Esophagus muscularis mucosa (tissue), 4 donors: ENCODE measurements around the gene LRIT1. TPM values are rescaled to one million over a fixed set of nuclear protein-coding genes. Genes with fewer than 3 reads are reported as not detected.

Experiments used
- DNase-seq: peaks from one replicate; pipeline ENCODE4 v3.0.0-alpha.2; 2017; ENCODE audit errors: extremely low spot score
- H3K27ac ChIP-seq, 4 donors: fragments of 200-600 bp; sonication (generic); replicated peaks in 1 of 4; 1 replicate in 3 of 4; 2 replicates in 1 of 4; pipeline ENCODE4 v1.5.1; 2016 to 2019; ENCODE audit warnings: mild to moderate bottlenecking in 1 of 4
- H3K27me3 ChIP-seq, 4 donors: fragments of 200-600 bp; sonication (generic); one replicate each; pipeline versions ENCODE4 v1.5.1 to v1.6.0; 2016 to 2019
- H3K36me3 ChIP-seq, 4 donors: fragments of 200-600 bp; sonication (generic); one replicate each; pipeline ENCODE4 v1.5.1; 2016 to 2019
- H3K4me1 ChIP-seq, 4 donors: fragments of 200-600 bp; sonication (generic); one replicate each; pipeline ENCODE4 v1.5.1; 2016 to 2019
- H3K4me3 ChIP-seq, 4 donors: fragments of 200-600 bp; sonication (generic); 1 replicate in 2 of 4; 2 replicates in 2 of 4; pipeline ENCODE4 v1.5.1; 2016 to 2019; ENCODE audit warnings: mild to moderate bottlenecking in 4 of 4, moderate library complexity in 1 of 4
- H3K9me3 ChIP-seq, 4 donors: fragments of 200-600 bp; sonication (generic); 1 replicate in 3 of 4; 2 replicates in 1 of 4; pipeline ENCODE4 v1.5.1; 2016 to 2019
- EP300 ChIP-seq: sonication (generic); formaldehyde crosslinking; IDR thresholded peaks from one replicate; pipeline ENCODE4 v1.6.1; 2017; ENCODE audit warnings: antibody characterized with exemption
- POLR2A ChIP-seq: fragments of 450-650 bp; IDR thresholded peaks from one replicate; pipeline ENCODE4 v1.6.1; 2017; ENCODE audit warnings: antibody characterized with exemption, moderate library complexity, mild to moderate bottlenecking, low read depth
- POLR2AphosphoS5 ChIP-seq, 2 donors: sonication (generic); formaldehyde crosslinking; IDR thresholded peaks; one replicate each; pipeline ENCODE4 v1.6.1; 2017; ENCODE audit warnings: antibody characterized with exemption in 2 of 2
- WGBS: methylation state at CpG from one replicate; pipeline ENCODE4 v1.1.5; 2018; 5-methylcytosine and 5-hydroxymethylcytosine counted together
- intact Hi-C: fragments of 100-400 bp; cut with DNase I; formaldehyde crosslinking; loops from one replicate; pipeline ENCODE4 v1.15.1; 2023
- total RNA-seq, 4 donors: library from RNA; depleted of rRNA; stranded (reverse); fragments of >200 nt; gene quantifications; one replicate each; pipeline versions ENCODE4 v1.1.0 to v1.2.1, GENCODE V29; 2016
- TF ChIP-seq, protein P1 (sequence below), 3 experiments: fragments of 200-600 bp in 2 of 3; fragments of 450-650 bp in 1 of 3; sonication (generic) in 2 of 3; IDR thresholded peaks; one replicate each; pipeline ENCODE4 v1.5.1; 2017 to 2019; ENCODE audit warnings: antibody characterized with exemption in 3 of 3, mild to moderate bottlenecking in 2 of 3, moderate library complexity in 1 of 3

LRIT1 gene
- total RNA-seq, 4 donors from 2014 or later, result not detected

DNA sequence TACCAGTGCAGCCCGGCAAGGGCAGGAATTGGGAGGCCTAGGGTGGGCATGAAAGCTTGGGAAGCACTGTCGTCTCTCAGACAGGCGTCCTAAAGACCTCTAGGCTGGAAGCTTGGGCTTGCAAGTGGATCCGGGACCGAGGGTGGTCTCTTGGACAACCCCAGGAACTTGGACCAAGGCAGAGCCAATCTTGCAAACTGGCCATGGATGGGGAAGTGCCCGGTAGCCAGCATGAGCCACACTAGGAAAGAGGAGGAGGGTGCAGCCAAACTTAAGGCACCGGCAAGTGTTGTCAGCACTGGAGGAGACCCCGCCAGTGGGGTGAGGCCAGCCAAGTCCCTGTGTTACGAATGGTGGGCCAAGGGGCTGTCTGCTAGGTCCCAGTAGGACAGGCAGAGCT lies 24.5 kb downstream of the LRIT1 start:
- peaks cover 0 to 18% (median 0%) of the 10 kb centered on the region in 4 donors for H3K27me3 ChIP-seq
- no peak overlapping the region for H3K27ac ChIP-seq
- no peaks in the 10 kb centered on the region for H3K4me1 ChIP-seq
- no peak for DNase-seq
- intact Hi-C loops, result no loop called here
- WGBS, result 98% methylated on average over 8 of the region's 9 CpGs
- H3K4me3 ChIP-seq, result no peak overlapping the region
- TF ChIP-seq EP300 (no peak), POLR2AphosphoS5 (IDR thresholded peaks at IDR 0.05) (no peak), POLR2A (no peak)
- TF ChIP-seq, protein P1, sequence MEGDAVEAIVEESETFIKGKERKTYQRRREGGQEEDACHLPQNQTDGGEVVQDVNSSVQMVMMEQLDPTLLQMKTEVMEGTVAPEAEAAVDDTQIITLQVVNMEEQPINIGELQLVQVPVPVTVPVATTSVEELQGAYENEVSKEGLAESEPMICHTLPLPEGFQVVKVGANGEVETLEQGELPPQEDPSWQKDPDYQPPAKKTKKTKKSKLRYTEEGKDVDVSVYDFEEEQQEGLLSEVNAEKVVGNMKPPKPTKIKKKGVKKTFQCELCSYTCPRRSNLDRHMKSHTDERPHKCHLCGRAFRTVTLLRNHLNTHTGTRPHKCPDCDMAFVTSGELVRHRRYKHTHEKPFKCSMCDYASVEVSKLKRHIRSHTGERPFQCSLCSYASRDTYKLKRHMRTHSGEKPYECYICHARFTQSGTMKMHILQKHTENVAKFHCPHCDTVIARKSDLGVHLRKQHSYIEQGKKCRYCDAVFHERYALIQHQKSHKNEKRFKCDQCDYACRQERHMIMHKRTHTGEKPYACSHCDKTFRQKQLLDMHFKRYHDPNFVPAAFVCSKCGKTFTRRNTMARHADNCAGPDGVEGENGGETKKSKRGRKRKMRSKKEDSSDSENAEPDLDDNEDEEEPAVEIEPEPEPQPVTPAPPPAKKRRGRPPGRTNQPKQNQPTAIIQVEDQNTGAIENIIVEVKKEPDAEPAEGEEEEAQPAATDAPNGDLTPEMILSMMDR (IDR thresholded peaks at IDR 0.05), result no peak
- no peaks in the 10 kb centered on the region for H3K9me3 ChIP-seq
- H3K36me3 ChIP-seq, result no peaks in the 10 kb centered on the region

DNA sequence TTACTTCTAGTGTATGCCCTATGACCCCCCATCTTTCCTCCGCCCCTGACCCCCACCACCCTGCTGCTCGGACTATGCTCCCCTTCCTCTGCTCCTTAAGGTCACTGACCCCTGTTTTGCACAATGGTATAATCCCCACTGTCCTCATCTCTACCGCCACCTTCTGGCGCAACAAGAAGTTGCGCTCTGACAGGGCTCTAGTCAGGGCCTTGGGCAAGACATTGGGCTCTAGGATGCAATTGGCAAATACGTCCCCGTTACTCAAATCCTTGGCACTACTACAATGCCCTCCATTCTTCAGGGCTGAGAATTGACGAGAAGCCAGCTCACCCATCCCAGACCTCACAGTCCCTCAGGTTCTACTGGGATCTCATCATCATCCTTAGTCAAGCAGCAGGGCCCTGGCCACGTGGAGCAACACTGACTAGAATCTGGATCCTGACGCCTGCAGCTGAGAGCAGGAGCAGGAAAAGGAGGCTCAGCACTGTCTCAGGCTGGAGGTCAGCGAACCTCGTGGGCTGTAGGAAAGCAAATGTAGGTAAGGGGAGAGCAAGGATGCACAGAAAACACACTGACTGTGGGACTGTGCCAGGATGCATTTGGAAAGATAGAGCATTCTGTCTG lies 26.6 kb downstream of the LRIT1 start:
- WGBS, result 43% methylated on average over 12 of the region's 12 CpGs
- H3K27ac ChIP-seq, result no peak overlapping the region
- H3K36me3 ChIP-seq, result no peaks in the 10 kb centered on the region
- DNase-seq, result no peak
- H3K4me1 ChIP-seq, result no peaks in the 10 kb centered on the region
- peaks cover 0 to 15% (median 0%) of the 10 kb centered on the region in 4 donors for H3K27me3 ChIP-seq
- no peaks in the 10 kb centered on the region for H3K9me3 ChIP-seq
- TF ChIP-seq, protein P1 (IDR thresholded peaks at IDR 0.05), result no peak
- TF ChIP-seq EP300 (no peak), POLR2AphosphoS5 (IDR thresholded peaks at IDR 0.05) (no peak), POLR2A (no peak)
- no peak overlapping the region for H3K4me3 ChIP-seq
- intact Hi-C loops, result no loop called here

- Histone ChIP-seq H3K27ac (no peak overlapping the region), H3K4me1 (no peaks in the 10 kb centered on the region), H3K36me3 (no peaks in the 10 kb centered on the region), H3K27me3 (peaks cover 0 to 15% (median 0%) of the 10 kb centered on the region in 4 donors), H3K4me3 (no peak overlapping the region), H3K9me3 (no peaks in the 10 kb centered on the region)
- TF ChIP-seq, protein P1 (IDR thresholded peaks at IDR 0.05), result no peak
- TF ChIP-seq POLR2A (no peak), POLR2AphosphoS5 (IDR thresholded peaks at IDR 0.05) (no peak), EP300 (no peak)
- DNase-seq, result no peak
- intact Hi-C loops, result no loop called here
- 57% methylated on average over 24 of the region's 25 CpGs for WGBS
Measured at GRCh38 chr10:84214046-84214572, 27.2 kb downstream of the LRIT1 start.

DNA sequence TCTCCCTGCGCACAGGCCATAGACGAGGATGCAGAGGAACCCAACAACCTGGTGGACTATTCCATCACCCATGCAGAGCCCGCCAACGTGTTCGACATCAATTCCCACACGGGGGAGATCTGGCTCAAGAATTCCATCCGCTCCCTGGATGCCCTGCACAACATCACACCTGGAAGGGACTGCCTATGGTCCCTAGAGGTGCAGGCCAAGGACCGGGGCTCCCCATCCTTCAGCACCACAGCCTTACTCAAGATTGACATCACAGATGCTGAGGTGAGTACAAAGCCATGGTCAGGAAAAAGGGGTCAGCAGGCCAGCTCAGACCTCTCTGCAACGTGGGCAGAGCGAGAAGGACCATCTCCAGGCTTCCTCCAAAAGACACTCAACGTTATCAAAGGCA lies 28.3 kb downstream of the LRIT1 start:
- H3K4me1 ChIP-seq, result no peaks in the 10 kb centered on the region
- 81% methylated on average over 11 of the region's 11 CpGs for WGBS
- no peaks in the 10 kb centered on the region for H3K9me3 ChIP-seq
- TF ChIP-seq POLR2AphosphoS5 (IDR thresholded peaks at IDR 0.05) (no peak), EP300 (no peak), POLR2A (no peak)
- TF ChIP-seq, protein P1 (IDR thresholded peaks at IDR 0.05), result no peak
- intact Hi-C loops, result no loop called here
- peaks cover 0 to 15% (median 0%) of the 10 kb centered on the region in 4 donors for H3K27me3 ChIP-seq
- H3K36me3 ChIP-seq, result no peaks in the 10 kb centered on the region
- H3K4me3 ChIP-seq, result no peak overlapping the region
- no peak overlapping the region for H3K27ac ChIP-seq
- DNase-seq, result no peak

DNA sequence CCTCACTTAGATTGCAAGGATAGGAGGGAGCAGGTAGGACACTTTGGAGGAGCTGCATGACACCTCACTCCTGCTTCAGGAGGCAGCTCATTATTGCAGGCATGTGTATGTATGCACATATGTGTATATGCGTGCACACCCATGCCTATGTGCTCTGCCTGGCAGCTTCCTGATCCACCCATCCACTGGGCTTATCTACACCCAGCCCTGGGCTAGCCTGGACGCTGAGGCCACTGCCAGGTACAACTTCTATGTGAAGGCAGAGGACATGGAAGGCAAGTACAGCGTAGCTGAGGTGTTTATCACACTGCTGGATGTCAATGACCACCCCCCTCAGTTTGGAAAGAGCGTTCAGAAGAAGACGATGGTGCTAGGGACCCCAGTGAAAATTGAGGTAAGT lies 29.3 kb downstream of the LRIT1 start:
- WGBS, result 69% methylated on average over 5 of the region's 5 CpGs
- Histone ChIP-seq H3K27me3 (peaks cover 0 to 20% (median 0%) of the 10 kb centered on the region in 4 donors), H3K36me3 (no peaks in the 10 kb centered on the region), H3K4me1 (no peaks in the 10 kb centered on the region), H3K4me3 (no peak overlapping the region), H3K9me3 (no peaks in the 10 kb centered on the region), H3K27ac (no peak overlapping the region)
- no peak for TF ChIP-seq POLR2AphosphoS5 (IDR thresholded peaks at IDR 0.05)
- TF ChIP-seq EP300, result no peak
- TF ChIP-seq, protein P1 (IDR thresholded peaks at IDR 0.05), result no peak
- intact Hi-C loops, result no loop called here
- DNase-seq, result no peak
